WTC11 (cell line): ENCODE measurements around the gene NRXN3. TPM values are rescaled to one million over a fixed set of nuclear protein-coding genes. Genes with fewer than 3 reads are reported as not detected.

Source experiments
- ATAC-seq: fragments of 200-7000 bp; cut with Tn5 transposase; 2 replicates; pipeline ENCODE4 v1.10.0; 2021; ENCODE audit warnings: mild to moderate bottlenecking, moderate library complexity
- CTCF ChIA-PET: fragments of 300-600 bp; sonication (Branson Sonifier 250); formaldehyde crosslinking; loops from one replicate; lab custom pipeline; 2021; ENCODE audit warnings: antibody characterized with exemption; lab: Charles Lee
- POLR2A ChIA-PET: fragments of 350-600 bp; sonication (Branson Sonifier 250); formaldehyde crosslinking; loops from one replicate; lab custom pipeline; 2021; ENCODE audit warnings: antibody characterized with exemption; lab: Charles Lee
- DNase-seq: peaks from one replicate; pipeline ENCODE4 v3.0.0; 2021; ENCODE audit warnings: low spot score
- H3K27ac Mint-ChIP-seq: 2 replicates; pipeline ENCODE4 v1.8.0; 2021; ENCODE audit warnings: mixed read lengths
- H3K27me3 Mint-ChIP-seq: 2 replicates; pipeline ENCODE4 v1.8.0; 2021; ENCODE audit warnings: low read depth, mild to moderate bottlenecking, moderate library complexity, mixed read lengths
- H3K36me3 Mint-ChIP-seq: 2 replicates; pipeline ENCODE4 v1.8.0; 2021; ENCODE audit warnings: mixed read lengths
- H3K4me1 Mint-ChIP-seq: 2 replicates; pipeline ENCODE4 v1.8.0; 2022; ENCODE audit warnings: mixed read lengths
- H3K4me3 Mint-ChIP-seq: 2 replicates; pipeline ENCODE4 v1.8.0; 2021; ENCODE audit warnings: mild to moderate bottlenecking, moderate library complexity, mixed read lengths
- H3K9me3 Mint-ChIP-seq: 2 replicates; pipeline ENCODE4 v1.8.0; 2021; ENCODE audit warnings: mixed read lengths
- AR ChIP-seq: fragments of 250-450 bp; sonication (Bioruptor Pico); IDR thresholded peaks from 2 replicates; pipeline ENCODE4 v1.9.0; 2021; ENCODE audit warnings: mild to moderate bottlenecking
- ATF2 ChIP-seq: sonication (generic); formaldehyde crosslinking; IDR thresholded peaks from 2 replicates; pipeline ENCODE4 v1.8.1; 2022; ENCODE audit warnings: low read depth, missing genetic modification reagents, borderline replicate concordance
- ATF6 ChIP-seq: sonication (generic); formaldehyde crosslinking; IDR thresholded peaks from 2 replicates; pipeline ENCODE4 v1.8.1; 2023; ENCODE audit warnings: mild to moderate bottlenecking, missing genetic modification reagents
- E2F4 ChIP-seq: sonication (generic); formaldehyde crosslinking; IDR thresholded peaks from 2 replicates; pipeline ENCODE4 v1.8.1; 2022; ENCODE audit warnings: low read depth, mild to moderate bottlenecking, moderate library complexity, missing genetic modification reagents, borderline replicate concordance
- E2F5 ChIP-seq: sonication (generic); formaldehyde crosslinking; IDR thresholded peaks from 2 replicates; pipeline ENCODE4 v1.8.1; 2022; ENCODE audit warnings: mild to moderate bottlenecking, moderate library complexity, missing genetic modification reagents
- FOXJ3 ChIP-seq: sonication (generic); formaldehyde crosslinking; IDR thresholded peaks from 2 replicates; pipeline ENCODE4 v1.9.0; 2021; ENCODE audit warnings: missing genetic modification reagents, mild to moderate bottlenecking, borderline replicate concordance
- GABPB1 ChIP-seq: sonication (generic); formaldehyde crosslinking; IDR thresholded peaks from 2 replicates; pipeline ENCODE4 v1.8.1; 2023; ENCODE audit warnings: mild to moderate bottlenecking, missing genetic modification reagents
- MAX ChIP-seq: sonication (generic); formaldehyde crosslinking; IDR thresholded peaks from 2 replicates; pipeline ENCODE4 v1.8.0; 2022; ENCODE audit warnings: mild to moderate bottlenecking, missing genetic modification reagents
- MYBL2 ChIP-seq: sonication (generic); formaldehyde crosslinking; IDR thresholded peaks from 2 replicates; pipeline ENCODE4 v1.8.1; 2023; ENCODE audit warnings: mild to moderate bottlenecking, moderate library complexity, missing genetic modification reagents
- NFYB ChIP-seq: sonication (generic); formaldehyde crosslinking; conservative IDR thresholded peaks from 2 replicates; pipeline ENCODE4 v1.8.0; 2022; ENCODE audit warnings: low read depth, missing genetic modification reagents
- NR1H2 ChIP-seq: sonication (generic); formaldehyde crosslinking; IDR thresholded peaks from 2 replicates; pipeline ENCODE4 v1.9.0; 2021; ENCODE audit warnings: mild to moderate bottlenecking, moderate library complexity, missing genetic modification reagents
- PRDM15 ChIP-seq: sonication (generic); formaldehyde crosslinking; IDR thresholded peaks from 2 replicates; pipeline ENCODE4 v1.8.0; 2022; ENCODE audit warnings: missing genetic modification reagents
- PREB ChIP-seq: sonication (generic); formaldehyde crosslinking; IDR thresholded peaks from 2 replicates; pipeline ENCODE4 v1.8.1; 2022; ENCODE audit warnings: mild to moderate bottlenecking, missing genetic modification reagents, moderate library complexity, borderline replicate concordance
- ZBTB43 ChIP-seq: sonication (generic); formaldehyde crosslinking; IDR thresholded peaks from 2 replicates; pipeline ENCODE4 v1.8.1; 2023; ENCODE audit warnings: mild to moderate bottlenecking, missing genetic modification reagents
- ZNF121 ChIP-seq: sonication (generic); formaldehyde crosslinking; IDR thresholded peaks from 2 replicates; pipeline ENCODE4 v1.8.0; 2023; ENCODE audit warnings: missing genetic modification reagents
- ZNF138 ChIP-seq: sonication (generic); formaldehyde crosslinking; conservative IDR thresholded peaks from 2 replicates; pipeline ENCODE4 v1.8.1; 2022; ENCODE audit warnings: mild to moderate bottlenecking, moderate library complexity, missing genetic modification reagents
- ZNF232 ChIP-seq: sonication (generic); formaldehyde crosslinking; IDR thresholded peaks from 2 replicates; pipeline ENCODE4 v1.8.0; 2022; ENCODE audit warnings: mild to moderate bottlenecking, missing genetic modification reagents
- ZNF532 ChIP-seq: fragments of 250-450 bp; sonication (Bioruptor Pico); IDR thresholded peaks from 2 replicates; pipeline ENCODE4 v1.9.0; 2021; ENCODE audit warnings: mild to moderate bottlenecking, borderline replicate concordance
- total RNA-seq: library from RNA; stranded (reverse); gene quantifications from 3 replicates; pipeline ENCODE4 v1.2.3, GENCODE V29; 2021

The NRXN3 gene
- total RNA-seq, 1 experiment from 2014 or later = 3.0 TPM

- H3K27ac Mint-ChIP-seq = no peak overlapping the region
- H3K4me1 Mint-ChIP-seq = peaks cover 19% of the 10 kb centered on the region
- DNase-seq = no peak
- peaks cover 6% of the 10 kb centered on the region; the same call in 1 of the 2 replicates for H3K9me3 Mint-ChIP-seq
- H3K4me3 Mint-ChIP-seq = no peak overlapping the region
- no peak for ATAC-seq
- ChIA-PET CTCF (no interaction called here), POLR2A (no interaction called here)
- no peaks in the 10 kb centered on the region; the same call in 1 of the 2 replicates for H3K36me3 Mint-ChIP-seq
- no peaks in the 10 kb centered on the region for H3K27me3 Mint-ChIP-seq
- no peak for TF ChIP-seq E2F5 (CRISPR knock-in tag)
- no peak for TF ChIP-seq NR1H2
- TF ChIP-seq NFYB (CRISPR knock-in tag) = no peak
- no peak for TF ChIP-seq PREB (CRISPR knock-in tag)
- no peak for TF ChIP-seq ATF2 (CRISPR knock-in tag)
- no peak for TF ChIP-seq MAX (CRISPR knock-in tag)
- no peak for TF ChIP-seq ZBTB43 (CRISPR knock-in tag)
- no peak for TF ChIP-seq ATF6 (CRISPR knock-in tag)
- no peak for TF ChIP-seq FOXJ3 (CRISPR knock-in tag)
- no peak for TF ChIP-seq PRDM15 (CRISPR knock-in tag)
- TF ChIP-seq ZNF232 (CRISPR knock-in tag) = no peak
- no peak for TF ChIP-seq ZNF532 (CRISPR knock-in tag)
- no peak for TF ChIP-seq ZNF138 (CRISPR knock-in tag)
- TF ChIP-seq GABPB1 (CRISPR knock-in tag) = no peak
- TF ChIP-seq E2F4 (CRISPR knock-in tag) = no peak
- TF ChIP-seq ZNF121 (CRISPR knock-in tag) = no peak
- TF ChIP-seq AR (CRISPR knock-in tag) = no peak
- no peak for TF ChIP-seq MYBL2
Measured at GRCh38 chr14:79569072-79569471, 1398.9 kb downstream of the NRXN3 start.
